GM12878 (cell line): ENCODE results near the gene TMEM170B. TPM values are rescaled to one million over a fixed set of nuclear protein-coding genes. Genes with fewer than 3 reads are reported as not detected.
A peak's percentile ranks its signal among the peaks of the same experiment; 100 is the strongest.

Source experiments
- ATAC-seq: fragments of 200-7000 bp; cut with Tn5 transposase; 3 replicates; pipeline ENCODE4 v1.9.1; 2020; ENCODE audit warnings: mild to moderate bottlenecking, moderate library complexity
- BruUV-seq: library from RNA; stranded (reverse); fragments of 400-500 nt; replicated peaks from 2 replicates; lab custom pipeline; 2021; lab: Mats Ljungman, UMichigan
- CTCF ChIA-PET: fragments of 300-600 bp; sonication (Branson Sonifier 250); formaldehyde crosslinking; extraction: SDS; loops from one replicate; lab custom pipeline; 2021; ENCODE audit warnings: inconsistent platforms; lab: Yijun Ruan, JAX
- POLR2A ChIA-PET: fragments of 350-600 bp; formaldehyde crosslinking; extraction: SDS; loops from one replicate; lab custom pipeline; 2021; ENCODE audit warnings: inconsistent platforms; lab: Charles Lee
- RAD21 ChIA-PET: fragments of 300-600 bp; sonication (Branson Sonifier 250); formaldehyde crosslinking; loops from one replicate; lab custom pipeline; 2023; ENCODE audit warnings: antibody characterized with exemption; ENCODE audit not compliant: unreplicated experiment; lab: Charles Lee
- SMC1A ChIA-PET: fragments of 300-600 bp; sonication (Branson Sonifier 250); formaldehyde crosslinking; loops from one replicate; lab custom pipeline; 2023; ENCODE audit not compliant: unreplicated experiment, uncharacterized antibody; lab: Charles Lee
- DNase-seq: peaks from one replicate; pipeline ENCODE4 v3.0.0-alpha.2; 2011; ENCODE audit warnings: low read depth, low spot score
- FAIRE-seq: peaks from 3 replicates; lab custom pipeline; 2011; peaks lifted over from hg19 to GRCh38; lab: Jason Lieb, UNC
- H2AFZ ChIP-seq: 2 replicates; pipeline ENCODE4 v1.6.0; 2011; ENCODE audit warnings: low read depth, low read length, control low read depth; ENCODE audit not compliant: control insufficient read depth
- H3K27ac ChIP-seq: 2 replicates; pipeline ENCODE4 v1.5.1; 2011; ENCODE audit warnings: control low read depth; ENCODE audit not compliant: control insufficient read depth, insufficient read depth
- H3K27me3 ChIP-seq, 2 experiments: replicated peaks in 1 of 2; 2 replicates each; pipeline versions ENCODE4 v1.6.0 to v1.6.1; 2011; ENCODE audit warnings: low read length in 1 of 2; ENCODE audit not compliant: control insufficient read depth in 2 of 2, insufficient read depth in 2 of 2
- H3K36me3 ChIP-seq, 2 experiments: 2 replicates each; pipeline ENCODE4 v1.5.1; 2011; ENCODE audit warnings: low read length in 1 of 2; ENCODE audit not compliant: control insufficient read depth in 2 of 2, insufficient read depth in 2 of 2
- H3K4me1 ChIP-seq: 2 replicates; pipeline ENCODE4 v1.6.1; 2011; ENCODE audit warnings: mild to moderate bottlenecking, low read length, moderate library complexity, mixed read lengths; ENCODE audit not compliant: control insufficient read depth, insufficient read depth
- H3K4me2 ChIP-seq: 2 replicates; pipeline ENCODE4 v1.6.0; 2011; ENCODE audit warnings: control low read depth; ENCODE audit not compliant: control insufficient read depth, insufficient read depth
- H3K4me3 ChIP-seq: fragments of 200-600 bp; sonication (generic); 2 replicates; pipeline ENCODE4 v1.5.1; 2016
- H3K79me2 ChIP-seq: 2 replicates; pipeline ENCODE4 v1.6.0; 2011; ENCODE audit warnings: low read length; ENCODE audit not compliant: control insufficient read depth, insufficient read depth
- H3K9ac ChIP-seq: 2 replicates; pipeline ENCODE4 v1.8.0; 2011; ENCODE audit warnings: low read length, control low read depth, mixed read lengths; ENCODE audit not compliant: control insufficient read depth, insufficient read depth
- H3K9me3 ChIP-seq: replicated peaks from 3 replicates; pipeline ENCODE4 v1.5.1; 2011; ENCODE audit warnings: mild to moderate bottlenecking, low read length; ENCODE audit not compliant: control insufficient read depth, insufficient read depth
- H4K20me1 ChIP-seq: 2 replicates; pipeline ENCODE4 v1.6.0; 2011; ENCODE audit not compliant: control insufficient read depth, insufficient read depth
- ASH2L ChIP-seq: fragments of 300-600, 200-600 bp; sonication (generic); IDR thresholded peaks from 2 replicates; pipeline ENCODE4 v1.6.1; 2017; ENCODE audit warnings: low read depth, mild to moderate bottlenecking, borderline replicate concordance
- CEBPB ChIP-seq, 2 experiments: fragments of 150-350 bp in 1 of 2; IDR thresholded peaks; 2 replicates each; pipeline ENCODE4 v1.6.1; 2012 to 2014; ENCODE audit warnings: low read depth in 2 of 2, low read length in 2 of 2, borderline replicate concordance in 1 of 2, inconsistent platforms in 1 of 2
- EGR1 ChIP-seq, 2 experiments: IDR thresholded peaks; 1 replicate in 1 of 2; 2 replicates in 1 of 2; pipeline ENCODE4 v1.6.1; 2011 to 2012; ENCODE audit warnings: low read depth in 2 of 2, low read length in 2 of 2, borderline replicate concordance in 1 of 2, mild to moderate bottlenecking in 1 of 2, moderate library complexity in 1 of 2
- ESRRA ChIP-seq: IDR thresholded peaks from 2 replicates; pipeline ENCODE4 v1.6.1; 2012; ENCODE audit warnings: mild to moderate bottlenecking, low read length, improper control_type of control experiment
- ETV6 ChIP-seq, 2 experiments: fragments of 450-650 bp in 1 of 2; IDR thresholded peaks in 1 of 2; conservative IDR thresholded peaks in 1 of 2; 2 replicates each; pipeline ENCODE4 v1.6.1; 2014; ENCODE audit warnings: antibody characterized with exemption in 1 of 2, borderline replicate concordance in 1 of 2, low read depth in 1 of 2, mild to moderate bottlenecking in 1 of 2, moderate library complexity in 1 of 2
- IKZF2 ChIP-seq, 2 experiments: fragments of 450-650 bp; IDR thresholded peaks; 2 replicates each; pipeline ENCODE4 v1.6.1; 2017; ENCODE audit warnings: mild to moderate bottlenecking in 2 of 2, moderate library complexity in 2 of 2
- KLF5 ChIP-seq: fragments of 450-650 bp; IDR thresholded peaks from 2 replicates; pipeline ENCODE4 v1.6.1; 2014; ENCODE audit warnings: mild to moderate bottlenecking; ENCODE audit not compliant: partially characterized antibody
- NFIC ChIP-seq: IDR thresholded peaks from 2 replicates; pipeline ENCODE4 v1.6.1; 2012; ENCODE audit warnings: low read depth, mild to moderate bottlenecking, inconsistent platforms, low read length, moderate library complexity
- NR2C1 ChIP-seq: fragments of 450-650 bp; IDR thresholded peaks from 2 replicates; pipeline ENCODE4 v1.6.1; 2017; ENCODE audit warnings: antibody characterized with exemption, mild to moderate bottlenecking, moderate library complexity
- NR2F1 ChIP-seq: fragments of 450-650 bp; conservative IDR thresholded peaks from 2 replicates; pipeline ENCODE4 v1.6.1; 2017; ENCODE audit warnings: mild to moderate bottlenecking
- POU2F2 ChIP-seq: IDR thresholded peaks from 3 replicates; pipeline ENCODE4 v1.6.1; 2011; ENCODE audit warnings: low read depth, mild to moderate bottlenecking, low read length, borderline replicate concordance
- RAD51 ChIP-seq: fragments of 450-650 bp; IDR thresholded peaks from 2 replicates; pipeline ENCODE4 v1.6.1; 2016; ENCODE audit warnings: moderate library complexity, mild to moderate bottlenecking, inconsistent platforms
- TCF3 ChIP-seq: IDR thresholded peaks from 2 replicates; pipeline ENCODE4 v1.6.1; 2012; ENCODE audit warnings: low read depth, mild to moderate bottlenecking, low read length, borderline replicate concordance; ENCODE audit not compliant: insufficient read depth
- ZBED1 ChIP-seq: IDR thresholded peaks from 2 replicates; pipeline ENCODE4 v1.6.1; 2016; ENCODE audit warnings: borderline replicate concordance
- ZBTB33 ChIP-seq: fragments of 450-650 bp; IDR thresholded peaks from 2 replicates; pipeline ENCODE4 v1.6.1; 2017; ENCODE audit warnings: mild to moderate bottlenecking
- WGBS: methylation state at CpG from one replicate; pipeline ENCODE4 v1.1.6; 2016; ENCODE audit warnings: low lambda C conversion rate; ENCODE audit not compliant: insufficient replicate concordance, insufficient coverage; ENCODE audit errors: missing lambda C conversion rate; 5-methylcytosine and 5-hydroxymethylcytosine counted together
- in situ Hi-C: fragments of 300-500 bp; cut with MboI; formaldehyde crosslinking; loops from 9 replicates; pipeline ENCODE4 v1.14.3; 2018; ENCODE audit warnings: mixed read lengths
- intact Hi-C: fragments of 100-400 bp; cut with micrococcal nuclease; formaldehyde crosslinking; loops from one replicate; pipeline ENCODE4 v1.14.2; 2022; ENCODE audit not compliant: unreplicated experiment
- polyA plus RNA-seq, 11 experiments: library from polyadenylated mRNA; depleted of rRNA in 4 of 11; unstranded in 6 of 11; stranded (reverse) in 5 of 11; fragments of >200 nt; fragmentation: Nextera tagmentation in 4 of 11; fragmentation: Illumina TruSeq in 1 of 11; extraction: Ambion mirVana in 4 of 11; extraction: Trizol in 1 of 11; gene quantifications; 1 replicate in 1 of 11; 2 replicates in 10 of 11; pipeline versions ENCODE4 v1.2.1 to v1.2.3, GENCODE V29; 2011 to 2016; ENCODE audit warnings: inconsistent platforms in 2 of 11, missing spikeins in 2 of 11, low read depth in 1 of 11
- total RNA-seq, 4 experiments: library from RNA; depleted of rRNA in 3 of 4; stranded (reverse); fragments of >200 nt in 3 of 4; fragmentation: Illumina TruSeq in 1 of 4; extraction: Trizol in 1 of 4; gene quantifications; 2 replicates each; pipeline versions ENCODE4 v1.2.1 to v1.2.3, GENCODE V29; 2013 to 2021
- TF ChIP-seq, protein P1 (sequence below): fragments of 450-650 bp; IDR thresholded peaks from 2 replicates; pipeline ENCODE4 v1.6.1; 2017; ENCODE audit warnings: mild to moderate bottlenecking, moderate library complexity

TMEM170B gene
- total and polyA plus RNA-seq, 10 of the 15 experiments (the other 5 are each of a cell fraction or from before 2014, with no cell fraction given) = 0.38 to 10.3 (median 4.2) TPM

DNA sequence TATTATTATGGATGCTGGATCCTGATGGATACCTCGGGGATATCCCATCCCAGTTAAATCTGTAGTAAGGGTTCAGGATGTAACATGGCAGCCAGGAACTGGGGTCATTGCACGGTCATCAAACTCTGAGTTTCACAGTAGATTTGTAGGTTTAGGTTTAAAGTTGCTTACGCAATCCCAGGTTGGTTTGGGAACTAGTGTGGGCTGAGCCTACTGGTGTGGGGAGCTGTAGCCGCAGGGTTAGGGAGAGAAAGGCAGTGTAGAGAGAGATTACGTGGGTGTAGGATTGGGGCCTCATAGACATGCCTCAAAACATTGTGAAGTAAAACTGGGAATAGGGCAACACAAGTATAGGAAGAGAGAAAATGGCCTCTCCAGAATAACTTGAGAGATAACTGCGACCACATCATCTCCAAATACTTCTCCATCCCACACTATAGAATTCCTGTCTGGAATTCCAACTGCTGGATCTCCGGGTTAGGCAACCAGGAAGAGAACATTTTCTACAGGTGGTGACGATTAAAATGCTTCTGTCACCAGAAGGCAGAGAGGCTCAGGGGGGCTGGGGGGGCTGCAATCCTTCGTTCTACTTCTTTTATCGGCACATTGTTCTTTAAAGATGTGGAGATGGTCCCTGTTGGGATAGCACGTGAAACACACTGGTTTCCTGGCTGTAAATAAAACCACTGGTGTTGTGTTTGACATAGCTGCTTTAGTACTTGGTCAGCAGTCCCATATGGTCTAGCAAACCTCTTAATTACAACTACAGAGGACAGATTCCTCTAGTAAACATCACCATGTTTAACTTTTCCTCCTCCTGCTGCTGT lies 44.9 kb upstream of the TMEM170B start:
- WGBS = 48% methylated on average over 11 of the region's 11 CpGs
- FAIRE-seq (no peak), ATAC-seq (no peak), DNase-seq (no peak)
- ChIA-PET RAD21 (interaction anchor here (0.6 to 7.1 kb wide), 31 partner anchors 12 to 512 kb away, joined by 3 to 348 read pairs (median 5); partner anchors contain the start of gene NEDD9), CTCF (interaction anchor here (0.6 to 7.1 kb wide), 9 partner anchors 15 to 348 kb away, joined by 3 to 106 read pairs (median 6); no protein-coding TSS in a partner anchor), POLR2A (interaction anchor here (0.7 to 5.8 kb wide), 8 partner anchors 17 to 264 kb away, joined by 4 to 82 read pairs (median 7); no protein-coding TSS in a partner anchor), SMC1A (interaction anchor here (0.6 to 9.0 kb wide), 36 partner anchors 8 to 343 kb away, joined by 3 to 250 read pairs (median 4); partner anchors contain the start of gene NEDD9)
- Histone ChIP-seq H3K9me3 (peaks cover 3% of the 10 kb centered on the region; the same call in 2 of the 3 replicates), H3K36me3 (no peaks in the 10 kb centered on the region), H3K4me2 (peak overlapping the region; percentile 39), H3K4me3 (no peak overlapping the region), H2AFZ (peak overlapping the region; percentile 68), H3K4me1 (peaks cover 56% of the 10 kb centered on the region), H3K79me2 (no peaks in the 10 kb centered on the region), H3K9ac (peak overlapping the region; percentile 22; the same call in 1 of the 2 replicates), H3K27me3 (no peaks in the 10 kb centered on the region), H4K20me1 (no peaks in the 10 kb centered on the region), H3K27ac (peak overlapping the region; percentile 68)
- no TSS peak for BruUV-seq
- intact Hi-C loops (loop anchor here (1.0 to 2.0 kb wide), 2 partner anchors 112 to 256 kb away; no protein-coding TSS in a partner anchor), in situ Hi-C loops (loop anchor here (10.0 kb wide), 1 partner anchor 318 kb away; no protein-coding TSS in a partner anchor)
- TF ChIP-seq ZBTB33 (no peak), KLF5 (no peak), POU2F2 (no peak), ETV6 (conservative IDR thresholded peaks at IDR 0.05 in 1 of 2, IDR thresholded peaks at IDR 0.05 in 1 of 2; ENCODE audit: borderline replicate concordance in 1 of 2, low read depth in 1 of 2) (0 out of 4 replicates have a peak, but pooled peaks of 1 of the 2 experiments have one; percentile 27), NR2C1 (no peak), NFIC (peak; percentile 47; the same call in 1 of the 2 replicates), NR2F1 (0 out of 2 replicates have a peak, but pooled peaks have one; percentile 11), CEBPB (IDR thresholded peaks at IDR 0.05; ENCODE audit: borderline replicate concordance in 1 of 2, low read depth in 2 of 2, low read length in 2 of 2) (peak in 1 of 2 experiments; percentile 34; a peak in 1 of 4 replicates), ZBED1 (no peak; the same call in 1 of the 2 replicates), RAD51 (no peak), IKZF2 (IDR thresholded peaks at IDR 0.05) (peak; percentile 56 to 59), EGR1 (IDR thresholded peaks at IDR 0.05; ENCODE audit: borderline replicate concordance in 1 of 2, low read depth in 2 of 2, low read length in 2 of 2) (peak in 1 of 2 experiments; percentile 74; a peak in 1 of 3 replicates), ESRRA (no peak), ASH2L (no peak), TCF3 (no peak)
- TF ChIP-seq, protein P1, sequence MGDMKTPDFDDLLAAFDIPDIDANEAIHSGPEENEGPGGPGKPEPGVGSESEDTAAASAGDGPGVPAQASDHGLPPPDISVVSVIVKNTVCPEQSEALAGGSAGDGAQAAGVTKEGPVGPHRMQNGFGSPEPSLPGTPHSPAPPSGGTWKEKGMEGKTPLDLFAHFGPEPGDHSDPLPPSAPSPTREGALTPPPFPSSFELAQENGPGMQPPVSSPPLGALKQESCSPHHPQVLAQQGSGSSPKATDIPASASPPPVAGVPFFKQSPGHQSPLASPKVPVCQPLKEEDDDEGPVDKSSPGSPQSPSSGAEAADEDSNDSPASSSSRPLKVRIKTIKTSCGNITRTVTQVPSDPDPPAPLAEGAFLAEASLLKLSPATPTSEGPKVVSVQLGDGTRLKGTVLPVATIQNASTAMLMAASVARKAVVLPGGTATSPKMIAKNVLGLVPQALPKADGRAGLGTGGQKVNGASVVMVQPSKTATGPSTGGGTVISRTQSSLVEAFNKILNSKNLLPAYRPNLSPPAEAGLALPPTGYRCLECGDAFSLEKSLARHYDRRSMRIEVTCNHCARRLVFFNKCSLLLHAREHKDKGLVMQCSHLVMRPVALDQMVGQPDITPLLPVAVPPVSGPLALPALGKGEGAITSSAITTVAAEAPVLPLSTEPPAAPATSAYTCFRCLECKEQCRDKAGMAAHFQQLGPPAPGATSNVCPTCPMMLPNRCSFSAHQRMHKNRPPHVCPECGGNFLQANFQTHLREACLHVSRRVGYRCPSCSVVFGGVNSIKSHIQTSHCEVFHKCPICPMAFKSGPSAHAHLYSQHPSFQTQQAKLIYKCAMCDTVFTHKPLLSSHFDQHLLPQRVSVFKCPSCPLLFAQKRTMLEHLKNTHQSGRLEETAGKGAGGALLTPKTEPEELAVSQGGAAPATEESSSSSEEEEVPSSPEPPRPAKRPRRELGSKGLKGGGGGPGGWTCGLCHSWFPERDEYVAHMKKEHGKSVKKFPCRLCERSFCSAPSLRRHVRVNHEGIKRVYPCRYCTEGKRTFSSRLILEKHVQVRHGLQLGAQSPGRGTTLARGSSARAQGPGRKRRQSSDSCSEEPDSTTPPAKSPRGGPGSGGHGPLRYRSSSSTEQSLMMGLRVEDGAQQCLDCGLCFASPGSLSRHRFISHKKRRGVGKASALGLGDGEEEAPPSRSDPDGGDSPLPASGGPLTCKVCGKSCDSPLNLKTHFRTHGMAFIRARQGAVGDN = no peak
